Measurements from ENCODE around the gene TMEM132E.

GRCh38 chr17:34653511-34653910, 74.1 kb downstream of the TMEM132E start:
- TF ChIP-seq CTCF (IDR thresholded peaks at IDR 0.05; ENCODE audit: low read length), result no peak
- TF ChIP-seq EZH2 (IDR thresholded peaks at IDR 0.05; ENCODE audit: borderline replicate concordance, low read length), result no peak
